HUES6 (cell line): Measurements from ENCODE around the gene PRSS8.
A peak's percentile ranks its signal among the peaks of the same experiment; 100 is the strongest.

Source experiments
- H3K27ac ChIP-seq: 2 replicates; pipeline ENCODE4 v1.7.0; 2013; ENCODE audit warnings: low read depth, mild to moderate bottlenecking, low read length, inconsistent platforms
- H3K27me3 ChIP-seq: 2 replicates; pipeline ENCODE4 v1.6.1; 2013; ENCODE audit warnings: low read length; ENCODE audit not compliant: control insufficient read depth, insufficient read depth
- H3K36me3 ChIP-seq: 2 replicates; pipeline ENCODE4 v1.6.1; 2013; ENCODE audit warnings: low read length; ENCODE audit not compliant: control insufficient read depth, insufficient read depth
- H3K4me1 ChIP-seq: 2 replicates; pipeline ENCODE4 v1.6.1; 2013; ENCODE audit warnings: low read length; ENCODE audit not compliant: control insufficient read depth, insufficient read depth
- H3K4me3 ChIP-seq: 2 replicates; pipeline ENCODE4 v1.5.1; 2013; ENCODE audit warnings: low read depth, low read length
- H3K9ac ChIP-seq: one replicate; pipeline ENCODE4 v1.6.1; 2013; ENCODE audit warnings: mild to moderate bottlenecking, low read length
- H3K9me3 ChIP-seq: 2 replicates; pipeline ENCODE4 v1.6.1; 2013; ENCODE audit warnings: low read depth, low read length; ENCODE audit not compliant: control insufficient read depth, insufficient read depth

The PRSS8 gene

DNA sequence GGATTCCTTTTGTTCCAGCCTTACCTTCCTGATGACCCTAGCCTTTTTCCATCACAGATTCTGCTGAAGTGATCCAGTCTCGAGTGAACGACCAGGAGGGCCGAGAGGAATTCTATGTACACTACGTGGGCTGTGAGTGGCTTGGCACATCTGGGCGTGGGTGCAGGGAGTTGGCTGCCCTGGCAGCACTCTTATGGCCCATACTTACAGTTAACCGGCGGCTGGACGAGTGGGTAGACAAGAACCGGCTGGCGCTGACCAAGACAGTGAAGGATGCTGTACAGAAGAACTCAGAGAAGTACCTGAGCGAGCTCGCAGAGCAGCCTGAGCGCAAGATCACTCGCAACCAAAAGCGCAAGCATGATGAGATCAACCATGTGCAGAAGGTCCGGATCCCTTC is 15.4 kb downstream of the PRSS8 start:
- no peaks in the 10 kb centered on the region for H3K27me3 ChIP-seq
- peaks cover 49% of the 10 kb centered on the region for H3K36me3 ChIP-seq
- H3K4me1 ChIP-seq = peaks cover 3% of the 10 kb centered on the region; the same call in 1 of the 2 replicates
- no peak overlapping the region for H3K9ac ChIP-seq
- H3K9me3 ChIP-seq = no peaks in the 10 kb centered on the region
- H3K27ac ChIP-seq = no peak overlapping the region
- no peak overlapping the region for H3K4me3 ChIP-seq

DNA sequence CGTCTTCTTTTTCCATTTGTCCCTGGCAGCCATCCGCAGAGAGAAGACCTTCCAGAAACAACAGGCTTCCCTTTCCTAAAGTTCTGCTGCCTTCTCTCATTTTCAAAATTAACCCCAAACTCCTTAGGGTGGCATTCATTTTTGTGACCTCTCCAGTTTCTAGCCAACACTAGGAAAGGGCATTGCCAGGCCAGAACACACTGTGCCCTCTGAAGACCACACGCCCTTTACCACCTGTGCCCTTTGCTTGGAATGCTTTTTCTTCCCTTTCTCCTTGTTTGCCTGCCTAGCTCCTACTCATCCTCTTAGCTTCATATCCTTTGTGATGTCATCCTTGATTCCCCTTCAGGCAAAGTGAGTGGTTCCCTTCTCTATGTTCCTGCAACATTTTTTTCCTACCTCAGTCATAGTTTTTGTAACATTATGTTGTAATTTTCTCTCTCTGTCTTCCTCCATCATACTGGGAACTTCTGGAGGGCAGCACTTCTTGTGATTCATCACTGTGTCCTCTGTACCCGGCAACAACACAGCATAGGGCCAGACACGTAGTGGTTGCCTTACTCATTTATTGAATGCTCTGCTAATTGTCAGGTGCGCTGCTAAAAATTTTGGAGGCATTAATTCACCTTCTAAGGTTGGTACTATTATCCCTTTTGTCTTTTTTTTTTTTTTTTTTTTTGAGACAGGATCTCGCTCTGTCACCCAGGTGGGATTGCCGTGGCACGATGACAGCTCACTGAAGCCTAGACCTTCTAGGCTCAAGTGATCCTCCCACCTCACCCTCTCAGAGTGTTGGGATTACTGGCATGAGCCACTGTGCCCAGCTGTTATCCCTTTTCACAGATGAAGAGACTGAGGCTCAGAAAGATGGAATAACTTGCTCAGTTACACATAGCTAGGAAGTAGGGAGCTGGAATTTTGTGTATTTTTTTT is 17.0 kb downstream of the PRSS8 start:
- H3K9me3 ChIP-seq = no peaks in the 10 kb centered on the region
- H3K27me3 ChIP-seq = no peaks in the 10 kb centered on the region
- H3K27ac ChIP-seq = no peak overlapping the region
- H3K9ac ChIP-seq = peak overlapping the region; percentile 80
- H3K36me3 ChIP-seq = peaks cover 40% of the 10 kb centered on the region
- H3K4me3 ChIP-seq = peak overlapping the region; percentile 95
- peaks cover 3% of the 10 kb centered on the region; the same call in 1 of the 2 replicates for H3K4me1 ChIP-seq

DNA sequence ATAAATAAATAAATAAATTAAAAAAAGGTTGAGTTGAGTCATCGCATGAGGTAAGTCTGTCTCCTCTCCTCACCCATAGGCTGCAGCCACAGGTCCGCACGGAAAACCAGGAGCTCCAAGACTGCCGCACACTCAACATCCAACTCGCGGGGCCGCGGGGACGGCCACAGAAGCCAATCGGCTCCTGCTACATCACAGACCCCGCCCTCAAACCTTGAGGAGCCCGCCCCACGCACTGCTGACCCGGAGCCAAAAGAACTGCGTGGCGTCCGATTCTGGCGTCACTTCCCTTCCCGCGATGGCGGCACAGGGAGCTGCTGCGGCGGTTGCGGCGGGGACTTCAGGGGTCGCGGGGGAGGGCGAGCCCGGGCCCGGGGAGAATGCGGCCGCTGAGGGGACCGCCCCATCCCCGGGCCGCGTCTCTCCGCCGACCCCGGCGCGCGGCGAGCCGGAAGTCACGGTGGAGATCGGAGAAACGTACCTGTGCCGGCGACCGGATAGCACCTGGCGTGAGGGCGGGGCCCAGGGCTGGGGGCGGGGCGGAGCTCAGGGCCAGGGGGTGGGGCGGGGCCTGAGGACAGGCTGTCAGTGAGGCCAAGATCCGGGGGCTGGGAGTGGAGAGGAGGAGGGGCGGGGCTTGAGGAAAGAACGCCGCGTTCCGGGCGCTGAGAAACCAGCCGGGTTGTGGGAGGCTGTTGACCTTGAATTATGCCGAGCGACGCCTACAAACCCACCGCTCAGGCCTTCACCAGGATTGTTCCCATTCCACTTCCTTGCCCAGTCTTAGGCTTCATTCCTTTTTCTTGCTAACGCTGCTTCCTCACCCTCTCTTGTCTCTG is 17.9 kb downstream of the PRSS8 start, which contains the start of gene KAT8:
Gene KAT8, plus strand, starts transcription at position 281 of the 839 bp plus-strand sequence. Its CDS starts 18 bp downstream, at position 299.
- peak within 1 kb of the TSS; percentile 95 for H3K4me3 ChIP-seq
- no peaks in the 10 kb centered on the region for H3K9me3 ChIP-seq
- H3K27ac ChIP-seq = peak within 1 kb of the TSS; percentile 93
- H3K4me1 ChIP-seq = peaks cover 3% of the 10 kb centered on the region; the same call in 1 of the 2 replicates
- H3K27me3 ChIP-seq = no peaks in the 10 kb centered on the region
- peaks cover 39% of the 10 kb centered on the region for H3K36me3 ChIP-seq
- H3K9ac ChIP-seq = peak within 1 kb of the TSS; percentile 83

DNA sequence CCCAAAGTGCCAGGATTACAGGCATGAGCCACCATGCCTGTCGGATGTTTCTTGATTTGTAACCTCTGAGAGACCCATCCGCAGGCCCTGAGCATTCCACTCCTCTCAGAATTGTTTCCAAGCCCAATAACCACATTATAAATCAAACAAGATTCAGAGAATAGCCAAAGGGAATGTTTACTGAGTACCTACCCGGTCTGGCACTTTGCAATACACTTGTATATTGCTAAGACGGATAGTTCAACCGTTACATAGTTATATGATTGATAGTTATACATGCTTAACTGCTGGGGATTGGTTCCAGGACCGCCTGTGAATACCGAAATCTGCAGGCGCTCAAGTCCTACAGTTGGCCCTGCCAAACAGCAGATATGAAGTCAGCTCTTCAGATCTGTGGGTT is 21.1 kb downstream of the PRSS8 start:
- no peak overlapping the region for H3K9ac ChIP-seq
- H3K27me3 ChIP-seq = no peaks in the 10 kb centered on the region
- H3K9me3 ChIP-seq = no peaks in the 10 kb centered on the region
- H3K27ac ChIP-seq = no peak overlapping the region
- H3K4me1 ChIP-seq = peaks cover 3% of the 10 kb centered on the region; the same call in 1 of the 2 replicates
- peaks cover 43% of the 10 kb centered on the region for H3K36me3 ChIP-seq
- H3K4me3 ChIP-seq = no peak overlapping the region

DNA sequence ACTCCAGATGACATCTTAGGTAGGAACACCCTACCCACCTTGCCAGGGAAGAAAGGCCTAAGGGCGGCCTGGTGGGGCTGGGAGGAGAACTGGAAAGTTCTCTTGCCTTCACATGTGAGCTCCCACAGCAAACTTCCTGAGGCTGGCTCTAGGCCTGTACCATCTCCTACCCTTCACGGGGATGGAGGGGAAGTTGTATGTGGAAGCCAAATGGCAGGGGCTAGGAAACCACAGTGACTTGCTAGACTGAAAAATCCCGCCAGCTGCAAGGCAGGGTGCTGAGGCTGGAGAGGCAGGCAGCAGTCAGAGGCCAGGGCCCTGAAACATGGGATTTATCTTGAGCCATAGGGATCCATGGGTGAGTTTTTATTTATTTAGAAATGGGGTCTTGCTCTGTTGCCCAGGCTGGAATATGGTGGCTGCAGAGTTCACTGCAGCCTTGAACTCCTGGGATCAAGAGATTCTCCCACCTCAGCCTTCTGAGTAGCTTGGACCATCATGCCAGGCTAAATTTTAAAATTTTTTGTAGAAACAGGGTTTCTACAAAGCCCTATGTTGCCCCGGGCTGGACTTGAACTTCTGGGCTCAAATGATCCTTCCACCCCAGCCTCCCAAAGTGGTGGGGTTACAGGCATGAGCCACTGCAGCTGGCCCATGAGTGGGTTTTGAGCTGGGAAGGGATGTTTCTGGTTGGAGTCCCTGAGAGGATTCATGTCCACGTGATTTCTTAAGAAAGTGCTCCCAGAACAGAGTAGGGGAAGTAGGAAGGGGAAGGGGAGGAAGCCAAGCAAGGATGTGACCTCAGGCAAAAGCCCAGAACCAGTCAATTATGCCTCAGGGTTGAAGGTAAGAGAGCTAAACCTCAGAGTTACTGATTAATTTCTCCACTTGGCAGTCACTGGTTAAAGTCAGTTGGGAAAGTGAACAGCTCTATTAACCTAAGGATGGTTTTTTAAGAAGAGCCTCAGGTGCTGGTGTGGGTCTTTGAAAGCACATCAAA is 22.1 kb downstream of the PRSS8 start:
- Histone ChIP-seq H3K9me3 (no peaks in the 10 kb centered on the region), H3K27me3 (no peaks in the 10 kb centered on the region), H3K27ac (no peak overlapping the region), H3K4me3 (no peak overlapping the region), H3K36me3 (peaks cover 39% of the 10 kb centered on the region), H3K4me1 (peaks cover 2% of the 10 kb centered on the region; the same call in 1 of the 2 replicates), H3K9ac (no peak overlapping the region)

DNA sequence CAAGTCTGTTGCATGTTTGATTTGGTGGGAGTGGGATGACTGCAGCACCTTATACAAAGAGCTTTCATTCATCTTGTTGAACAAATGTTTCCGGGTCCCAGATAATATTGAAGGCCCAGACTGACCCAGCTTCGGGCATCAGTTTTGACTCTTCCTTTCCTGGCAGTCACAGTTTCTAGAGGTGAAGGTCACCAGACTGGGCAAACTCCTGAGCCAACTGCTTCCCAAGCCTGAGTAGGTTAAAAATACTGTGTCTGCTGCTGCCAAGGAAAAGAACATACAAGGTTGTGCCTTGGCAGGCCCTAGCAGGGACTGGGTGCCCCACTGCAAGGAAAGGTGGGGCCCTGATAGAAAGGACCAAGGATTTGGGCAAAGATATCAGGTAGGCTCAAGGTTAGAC is 22.8 kb downstream of the PRSS8 start:
- no peak overlapping the region for H3K27ac ChIP-seq
- no peak overlapping the region for H3K4me3 ChIP-seq
- 0 out of 2 replicates have a peak, but pooled peaks cover 4% of the 10 kb centered on the region for H3K4me1 ChIP-seq
- H3K36me3 ChIP-seq = peaks cover 39% of the 10 kb centered on the region
- H3K9me3 ChIP-seq = no peaks in the 10 kb centered on the region
- H3K27me3 ChIP-seq = no peaks in the 10 kb centered on the region
- H3K9ac ChIP-seq = no peak overlapping the region

DNA sequence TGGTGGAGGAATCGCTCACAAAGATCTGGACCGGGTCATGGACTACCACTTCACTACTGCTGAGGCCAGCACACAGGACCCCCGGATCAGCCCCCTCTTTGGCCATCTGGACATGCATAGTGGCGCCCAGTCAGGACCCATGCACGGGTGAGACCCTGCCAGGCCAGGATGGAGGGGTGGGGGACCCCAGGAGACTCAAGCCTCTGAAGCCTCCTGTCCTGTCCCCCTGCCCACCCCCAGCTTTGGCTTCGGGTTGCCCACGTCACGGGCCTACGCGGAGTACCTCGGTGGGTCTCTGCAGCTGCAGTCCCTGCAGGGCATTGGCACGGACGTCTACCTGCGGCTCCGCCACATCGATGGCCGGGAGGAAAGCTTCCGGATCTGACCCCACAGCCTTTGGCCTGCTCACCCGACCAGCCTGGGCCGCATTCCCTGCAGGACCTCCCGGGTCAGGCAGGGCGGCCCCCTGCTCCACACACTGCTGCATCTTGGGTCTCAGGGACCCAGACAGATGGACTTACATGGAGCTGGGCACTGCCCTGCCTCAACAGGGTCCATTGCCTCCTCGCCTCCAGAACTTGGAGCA is 23.6 kb downstream of the PRSS8 start:
- 0 out of 2 replicates have a peak, but pooled peaks cover 5% of the 10 kb centered on the region for H3K4me1 ChIP-seq
- H3K27me3 ChIP-seq = no peaks in the 10 kb centered on the region
- no peak overlapping the region for H3K9ac ChIP-seq
- H3K27ac ChIP-seq = no peak overlapping the region
- H3K4me3 ChIP-seq = no peak overlapping the region
- H3K36me3 ChIP-seq = peaks cover 39% of the 10 kb centered on the region
- H3K9me3 ChIP-seq = no peaks in the 10 kb centered on the region

DNA sequence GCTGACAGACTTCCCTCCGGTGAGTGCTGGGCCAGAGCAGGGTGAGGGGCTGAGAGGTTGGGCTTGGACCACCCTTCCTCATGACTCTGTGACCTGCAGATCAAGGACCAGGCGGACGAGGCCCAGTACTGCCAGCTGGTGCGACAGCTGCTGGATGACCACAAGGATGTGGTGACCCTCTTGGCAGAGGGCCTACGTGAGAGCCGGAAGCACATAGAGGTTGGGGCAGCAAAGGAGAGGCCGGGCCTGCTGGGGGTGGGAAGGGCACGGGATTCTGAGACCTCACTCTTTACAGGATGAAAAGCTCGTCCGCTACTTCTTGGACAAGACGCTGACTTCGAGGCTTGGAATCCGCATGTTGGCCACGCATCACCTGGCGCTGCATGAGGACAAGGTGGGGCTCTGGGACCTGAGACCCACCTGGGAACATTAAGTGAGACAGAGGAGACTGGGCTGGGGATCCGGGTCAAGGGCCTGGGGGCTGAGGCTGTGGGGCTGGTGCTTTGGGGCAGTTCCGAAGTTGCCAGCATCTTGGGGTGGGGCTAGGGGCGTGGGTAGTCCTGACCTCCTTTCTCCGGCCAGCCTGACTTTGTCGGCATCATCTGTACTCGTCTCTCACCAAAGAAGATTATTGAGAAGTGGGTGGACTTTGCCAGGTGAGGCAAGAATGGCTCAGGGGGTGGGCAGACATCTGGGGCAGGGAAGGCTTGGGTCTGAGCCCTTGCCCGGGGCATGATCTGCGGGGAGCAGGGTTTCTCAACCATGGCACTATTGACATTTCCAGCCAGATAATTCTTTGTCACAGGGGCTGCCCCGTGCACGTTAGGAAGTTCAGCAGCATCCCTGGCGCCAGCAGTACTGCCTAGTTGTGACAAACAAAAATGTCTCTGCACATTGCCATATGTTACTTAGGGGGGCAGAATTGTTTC is 25.2 kb downstream of the PRSS8 start:
- Histone ChIP-seq H3K4me1 (peaks cover 7% of the 10 kb centered on the region; the same call in 1 of the 2 replicates), H3K27ac (no peak overlapping the region), H3K36me3 (peaks cover 39% of the 10 kb centered on the region), H3K9ac (no peak overlapping the region), H3K9me3 (no peaks in the 10 kb centered on the region), H3K4me3 (no peak overlapping the region), H3K27me3 (no peaks in the 10 kb centered on the region)

DNA sequence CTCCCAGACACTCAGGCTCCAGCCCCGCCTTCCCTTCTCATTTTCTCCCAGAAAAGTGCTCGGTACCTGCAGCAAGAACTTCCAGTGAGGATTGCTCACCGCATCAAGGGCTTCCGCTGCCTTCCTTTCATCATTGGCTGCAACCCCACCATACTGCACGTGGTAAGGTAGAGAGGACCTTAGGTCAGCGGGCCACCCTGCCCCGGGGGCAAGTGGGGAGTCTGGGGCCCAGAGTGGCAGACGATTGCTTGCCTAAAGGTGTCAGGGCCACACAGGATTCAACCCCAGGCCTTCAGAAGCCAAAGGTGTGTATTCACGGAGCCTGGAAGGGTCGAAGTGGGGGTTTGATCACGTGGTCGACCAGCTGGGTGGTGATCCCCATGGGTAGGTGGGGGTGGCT is 25.9 kb downstream of the PRSS8 start:
- no peak overlapping the region for H3K4me3 ChIP-seq
- peaks cover 7% of the 10 kb centered on the region; the same call in 1 of the 2 replicates for H3K4me1 ChIP-seq
- no peak overlapping the region for H3K9ac ChIP-seq
- no peaks in the 10 kb centered on the region for H3K27me3 ChIP-seq
- H3K27ac ChIP-seq = no peak overlapping the region
- H3K9me3 ChIP-seq = no peaks in the 10 kb centered on the region
- H3K36me3 ChIP-seq = peaks cover 39% of the 10 kb centered on the region
